ENCODE measurements around the gene MMP2. TPM values are rescaled to one million over a fixed set of nuclear protein-coding genes. Genes with fewer than 3 reads are reported as not detected.

Gene MMP2
- total RNA-seq, 2 experiments from 2014 or later: not detected

- no peak overlapping the region for H3K4me3 Mint-ChIP-seq
- peaks cover 8% of the 10 kb centered on the region for H3K27me3 Mint-ChIP-seq
- no peak overlapping the region for H3K27ac Mint-ChIP-seq
- H3K4me1 Mint-ChIP-seq: peaks cover 8% of the 10 kb centered on the region
- H3K9me3 Mint-ChIP-seq: no peaks in the 10 kb centered on the region
- no peak for DNase-seq
- no peaks in the 10 kb centered on the region for H3K36me3 Mint-ChIP-seq
Measured at GRCh38 chr16:55496509-55497145, 17.6 kb downstream of the MMP2 start.

DNA sequence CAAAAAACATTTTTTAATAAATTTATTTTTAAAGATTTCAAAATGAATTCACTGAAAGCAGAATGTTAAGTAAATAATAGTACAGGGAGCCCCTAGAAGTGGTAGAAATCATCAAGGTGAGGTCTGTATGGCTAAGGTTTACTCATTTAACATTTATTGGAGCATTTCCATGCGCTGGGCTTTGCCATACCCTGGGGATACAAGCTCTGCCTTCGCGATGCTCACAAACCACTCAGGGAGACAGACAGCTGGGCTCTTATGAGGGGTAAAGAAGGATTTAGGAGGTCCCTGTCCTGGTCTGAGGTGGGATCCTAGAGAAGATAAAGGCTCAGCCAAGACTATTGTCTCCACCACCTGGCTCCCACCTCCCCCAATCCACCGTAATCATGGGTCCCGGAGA lies 18.6 kb downstream of the MMP2 start:
- no peak for DNase-seq
- H3K27ac Mint-ChIP-seq: no peak overlapping the region
- H3K27me3 Mint-ChIP-seq: peaks cover 8% of the 10 kb centered on the region
- no peaks in the 10 kb centered on the region for H3K9me3 Mint-ChIP-seq
- H3K4me3 Mint-ChIP-seq: no peak overlapping the region
- H3K4me1 Mint-ChIP-seq: peaks cover 8% of the 10 kb centered on the region
- no peaks in the 10 kb centered on the region for H3K36me3 Mint-ChIP-seq

- Mint-ChIP-seq H3K27me3 (peaks cover 8% of the 10 kb centered on the region), H3K36me3 (no peaks in the 10 kb centered on the region), H3K4me3 (no peak overlapping the region), H3K4me1 (peaks cover 8% of the 10 kb centered on the region), H3K9me3 (no peaks in the 10 kb centered on the region), H3K27ac (no peak overlapping the region)
- no peak for DNase-seq
Measured at GRCh38 chr16:55498101-55498500, 19.1 kb downstream of the MMP2 start.

DNA sequence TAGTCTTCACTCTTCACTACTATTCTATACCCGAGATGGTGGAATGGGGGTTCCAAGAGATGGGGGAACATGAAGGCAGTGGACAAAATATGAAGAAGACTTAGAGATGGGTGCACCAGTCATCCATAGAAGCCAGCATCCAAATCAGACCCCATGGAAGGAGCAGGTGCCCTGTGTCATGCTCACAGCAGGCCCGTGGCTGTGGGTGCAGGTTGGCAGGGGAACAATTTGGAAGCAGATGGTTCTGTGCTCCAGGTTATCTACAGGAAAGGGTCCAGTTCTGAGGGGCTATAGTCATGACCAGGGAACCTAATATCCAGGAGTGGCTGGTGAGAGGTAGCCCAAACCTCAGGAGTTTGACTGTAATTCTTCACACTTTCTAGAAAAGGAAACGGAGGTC lies 20.3 kb downstream of the MMP2 start:
- Mint-ChIP-seq H3K9me3 (no peaks in the 10 kb centered on the region), H3K4me3 (no peak overlapping the region), H3K36me3 (no peaks in the 10 kb centered on the region), H3K27me3 (peaks cover 8% of the 10 kb centered on the region), H3K4me1 (peaks cover 8% of the 10 kb centered on the region), H3K27ac (no peak overlapping the region)
- DNase-seq: no peak

DNA sequence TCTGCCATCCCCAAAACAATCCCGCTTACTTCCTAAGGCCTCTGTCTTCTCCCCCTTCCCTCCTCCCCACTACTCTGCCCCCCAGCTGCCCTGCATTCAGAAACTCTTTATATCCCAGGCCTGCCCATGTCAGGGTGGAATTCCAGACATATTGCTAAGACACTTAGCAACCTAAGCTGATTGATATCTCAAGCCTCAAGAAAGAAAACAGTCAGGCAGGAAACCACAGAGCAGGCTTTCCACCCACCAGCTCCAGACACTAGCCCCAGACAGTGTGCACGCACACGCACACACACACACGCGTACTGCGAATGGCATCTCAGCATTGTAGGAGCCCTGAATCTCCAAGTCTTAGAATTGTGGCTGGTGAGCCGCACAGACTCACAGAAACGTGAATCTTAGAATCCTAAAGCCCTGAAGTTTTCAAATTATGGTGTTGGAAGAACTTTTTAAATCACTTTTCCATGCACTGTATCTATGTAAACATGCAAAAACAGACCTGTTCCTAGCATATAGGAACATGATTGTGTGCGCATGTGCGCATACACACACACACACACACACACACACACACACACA lies 21.0 kb downstream of the MMP2 start:
- H3K27me3 Mint-ChIP-seq: peaks cover 8% of the 10 kb centered on the region
- H3K9me3 Mint-ChIP-seq: no peaks in the 10 kb centered on the region
- H3K27ac Mint-ChIP-seq: no peak overlapping the region
- no peak overlapping the region for H3K4me3 Mint-ChIP-seq
- peak; percentile 26 for DNase-seq
- H3K36me3 Mint-ChIP-seq: no peaks in the 10 kb centered on the region
- peaks cover 8% of the 10 kb centered on the region for H3K4me1 Mint-ChIP-seq

GRCh38 chr16:55500530-55501011 lies 21.6 kb downstream of the MMP2 start:
- Mint-ChIP-seq H3K4me1 (peaks cover 8% of the 10 kb centered on the region), H3K9me3 (no peaks in the 10 kb centered on the region), H3K27ac (no peak overlapping the region), H3K4me3 (peak overlapping the region; percentile 19), H3K36me3 (no peaks in the 10 kb centered on the region), H3K27me3 (peaks cover 8% of the 10 kb centered on the region)
- no peak for DNase-seq

- Mint-ChIP-seq H3K4me3 (no peak overlapping the region), H3K9me3 (no peaks in the 10 kb centered on the region), H3K4me1 (peaks cover 6% of the 10 kb centered on the region), H3K27ac (no peak overlapping the region), H3K36me3 (no peaks in the 10 kb centered on the region), H3K27me3 (peaks cover 8% of the 10 kb centered on the region)
- no peak for DNase-seq
Measured at GRCh38 chr16:55501549-55502322, 22.7 kb downstream of the MMP2 start.

GRCh38 chr16:55502801-55503366 lies 23.9 kb downstream of the MMP2 start:
- Mint-ChIP-seq H3K9me3 (no peaks in the 10 kb centered on the region), H3K27ac (no peak overlapping the region), H3K4me3 (no peak overlapping the region), H3K36me3 (no peaks in the 10 kb centered on the region), H3K27me3 (peaks cover 13% of the 10 kb centered on the region), H3K4me1 (peaks cover 6% of the 10 kb centered on the region)
- no peak for DNase-seq

- peaks cover 10% of the 10 kb centered on the region for H3K4me1 Mint-ChIP-seq
- no peak for DNase-seq
- peaks cover 22% of the 10 kb centered on the region for H3K27me3 Mint-ChIP-seq
- H3K4me3 Mint-ChIP-seq: no peak overlapping the region
- no peaks in the 10 kb centered on the region for H3K9me3 Mint-ChIP-seq
- H3K36me3 Mint-ChIP-seq: no peaks in the 10 kb centered on the region
- no peak overlapping the region for H3K27ac Mint-ChIP-seq
Measured at GRCh38 chr16:55503726-55504550, 24.9 kb downstream of the MMP2 start.

DNA sequence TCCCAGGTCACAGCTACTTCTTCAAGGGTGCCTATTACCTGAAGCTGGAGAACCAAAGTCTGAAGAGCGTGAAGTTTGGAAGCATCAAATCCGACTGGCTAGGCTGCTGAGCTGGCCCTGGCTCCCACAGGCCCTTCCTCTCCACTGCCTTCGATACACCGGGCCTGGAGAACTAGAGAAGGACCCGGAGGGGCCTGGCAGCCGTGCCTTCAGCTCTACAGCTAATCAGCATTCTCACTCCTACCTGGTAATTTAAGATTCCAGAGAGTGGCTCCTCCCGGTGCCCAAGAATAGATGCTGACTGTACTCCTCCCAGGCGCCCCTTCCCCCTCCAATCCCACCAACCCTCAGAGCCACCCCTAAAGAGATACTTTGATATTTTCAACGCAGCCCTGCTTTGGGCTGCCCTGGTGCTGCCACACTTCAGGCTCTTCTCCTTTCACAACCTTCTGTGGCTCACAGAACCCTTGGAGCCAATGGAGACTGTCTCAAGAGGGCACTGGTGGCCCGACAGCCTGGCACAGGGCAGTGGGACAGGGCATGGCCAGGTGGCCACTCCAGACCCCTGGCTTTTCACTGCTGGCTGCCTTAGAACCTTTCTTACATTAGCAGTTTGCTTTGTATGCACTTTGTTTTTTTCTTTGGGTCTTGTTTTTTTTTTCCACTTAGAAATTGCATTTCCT lies 26.5 kb downstream of the MMP2 start:
- DNase-seq: no peak
- peaks cover 9% of the 10 kb centered on the region for H3K4me1 Mint-ChIP-seq
- H3K36me3 Mint-ChIP-seq: no peaks in the 10 kb centered on the region
- peaks cover 37% of the 10 kb centered on the region for H3K27me3 Mint-ChIP-seq
- H3K27ac Mint-ChIP-seq: no peak overlapping the region
- H3K9me3 Mint-ChIP-seq: no peaks in the 10 kb centered on the region
- no peak overlapping the region for H3K4me3 Mint-ChIP-seq

- Mint-ChIP-seq H3K9me3 (no peaks in the 10 kb centered on the region), H3K27ac (no peak overlapping the region), H3K4me3 (no peak overlapping the region), H3K27me3 (peaks cover 42% of the 10 kb centered on the region), H3K36me3 (no peaks in the 10 kb centered on the region), H3K4me1 (peaks cover 9% of the 10 kb centered on the region)
- DNase-seq: no peak
Measured at GRCh38 chr16:55506083-55506482, 27.1 kb downstream of the MMP2 start.

- Mint-ChIP-seq H3K27ac (no peak overlapping the region), H3K4me3 (no peak overlapping the region), H3K9me3 (no peaks in the 10 kb centered on the region), H3K27me3 (peaks cover 44% of the 10 kb centered on the region), H3K4me1 (peaks cover 9% of the 10 kb centered on the region), H3K36me3 (no peaks in the 10 kb centered on the region)
- DNase-seq: no peak
Measured at GRCh38 chr16:55506708-55507107, 27.7 kb downstream of the MMP2 start.

DNA sequence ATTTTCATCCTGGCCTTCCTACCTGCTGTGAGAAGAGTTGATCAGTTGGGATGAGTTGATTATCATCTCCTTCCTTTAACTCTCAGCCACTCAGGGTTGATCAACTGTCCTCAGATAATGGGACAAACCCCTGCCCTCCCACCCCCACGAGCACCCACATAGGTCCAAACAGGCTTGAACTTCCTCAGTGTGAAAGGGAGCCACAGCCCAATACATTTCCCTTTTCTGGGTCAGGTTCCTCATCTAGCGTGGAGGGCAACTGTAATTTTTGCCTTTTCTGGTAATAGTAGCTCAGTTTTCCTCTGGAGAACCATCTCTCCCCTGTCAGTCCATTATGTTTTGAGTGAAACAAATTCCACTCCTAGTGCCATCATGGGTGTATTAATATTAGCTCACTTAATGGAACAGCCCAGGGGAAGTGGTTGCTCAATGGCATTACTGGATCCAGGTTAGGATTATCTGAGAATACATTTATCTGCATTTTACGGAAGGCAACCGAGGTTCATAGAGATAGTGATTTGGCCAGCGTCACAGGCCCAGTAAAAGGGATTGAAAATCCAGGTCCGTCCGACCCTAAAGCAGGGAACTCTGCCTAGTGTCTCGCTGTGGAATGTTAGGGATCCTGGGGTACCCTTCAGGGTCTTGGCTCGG lies 29.4 kb downstream of the MMP2 start:
- peaks cover 6% of the 10 kb centered on the region for H3K9me3 Mint-ChIP-seq
- H3K27ac Mint-ChIP-seq: no peak overlapping the region
- no peaks in the 10 kb centered on the region for H3K36me3 Mint-ChIP-seq
- no peak for DNase-seq
- peaks cover 9% of the 10 kb centered on the region for H3K4me1 Mint-ChIP-seq
- H3K27me3 Mint-ChIP-seq: peaks cover 60% of the 10 kb centered on the region
- no peak overlapping the region for H3K4me3 Mint-ChIP-seq

Measured in activated naive CD8-positive, alpha-beta T cell treated with anti-CD3 and anti-CD28 coated beads for 36 hours (primary cell).